ENCODE measurements around the gene PIK3R4.

PIK3R4 gene

GRCh38 chr3:130635285-130635684 is 111.3 kb downstream of the PIK3R4 start:
- DNase-seq: no peak
